Subcutaneous adipose tissue (tissue), 4 donors: ENCODE results near the gene WWOX. TPM values are rescaled to one million over a fixed set of nuclear protein-coding genes. Genes with fewer than 3 reads are reported as not detected.

Experiments
- total RNA-seq, 4 donors: library from RNA; depleted of rRNA; stranded (reverse); fragments of >200 nt; gene quantifications; one replicate each; pipeline ENCODE4 v1.1.0, GENCODE V29; 2016
- TF ChIP-seq, protein P1 (sequence below): fragments of 450-650 bp; IDR thresholded peaks from one replicate; pipeline ENCODE4 v1.5.1; 2016; ENCODE audit warnings: low read depth, mild to moderate bottlenecking, control low read depth, antibody characterized with exemption, moderate library complexity

The WWOX gene
- total RNA-seq, 4 donors from 2014 or later: 31.4 to 67.8 (median 46.0) TPM

DNA sequence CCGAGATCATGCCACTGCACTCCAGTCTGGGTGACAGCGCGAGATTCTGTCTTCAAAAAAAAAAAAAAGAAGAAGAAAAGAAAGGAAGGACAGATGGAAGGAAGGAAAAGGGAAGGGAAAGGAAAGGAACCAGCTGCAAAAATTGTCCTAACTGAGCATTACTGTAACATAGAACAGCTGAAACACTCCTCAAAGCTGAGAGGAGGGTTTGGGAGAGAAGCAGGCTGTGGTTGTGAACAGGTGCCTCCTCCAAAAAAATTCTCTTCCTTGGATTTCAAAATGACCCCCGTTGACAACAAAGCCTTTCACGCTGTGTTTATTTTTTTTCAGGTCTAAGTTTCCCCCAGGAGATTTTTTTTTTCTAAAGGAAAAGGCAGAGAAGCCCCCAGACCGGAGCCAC, 541.4 kb downstream of the WWOX start:
- TF ChIP-seq, protein P1, sequence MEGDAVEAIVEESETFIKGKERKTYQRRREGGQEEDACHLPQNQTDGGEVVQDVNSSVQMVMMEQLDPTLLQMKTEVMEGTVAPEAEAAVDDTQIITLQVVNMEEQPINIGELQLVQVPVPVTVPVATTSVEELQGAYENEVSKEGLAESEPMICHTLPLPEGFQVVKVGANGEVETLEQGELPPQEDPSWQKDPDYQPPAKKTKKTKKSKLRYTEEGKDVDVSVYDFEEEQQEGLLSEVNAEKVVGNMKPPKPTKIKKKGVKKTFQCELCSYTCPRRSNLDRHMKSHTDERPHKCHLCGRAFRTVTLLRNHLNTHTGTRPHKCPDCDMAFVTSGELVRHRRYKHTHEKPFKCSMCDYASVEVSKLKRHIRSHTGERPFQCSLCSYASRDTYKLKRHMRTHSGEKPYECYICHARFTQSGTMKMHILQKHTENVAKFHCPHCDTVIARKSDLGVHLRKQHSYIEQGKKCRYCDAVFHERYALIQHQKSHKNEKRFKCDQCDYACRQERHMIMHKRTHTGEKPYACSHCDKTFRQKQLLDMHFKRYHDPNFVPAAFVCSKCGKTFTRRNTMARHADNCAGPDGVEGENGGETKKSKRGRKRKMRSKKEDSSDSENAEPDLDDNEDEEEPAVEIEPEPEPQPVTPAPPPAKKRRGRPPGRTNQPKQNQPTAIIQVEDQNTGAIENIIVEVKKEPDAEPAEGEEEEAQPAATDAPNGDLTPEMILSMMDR: no peak

DNA sequence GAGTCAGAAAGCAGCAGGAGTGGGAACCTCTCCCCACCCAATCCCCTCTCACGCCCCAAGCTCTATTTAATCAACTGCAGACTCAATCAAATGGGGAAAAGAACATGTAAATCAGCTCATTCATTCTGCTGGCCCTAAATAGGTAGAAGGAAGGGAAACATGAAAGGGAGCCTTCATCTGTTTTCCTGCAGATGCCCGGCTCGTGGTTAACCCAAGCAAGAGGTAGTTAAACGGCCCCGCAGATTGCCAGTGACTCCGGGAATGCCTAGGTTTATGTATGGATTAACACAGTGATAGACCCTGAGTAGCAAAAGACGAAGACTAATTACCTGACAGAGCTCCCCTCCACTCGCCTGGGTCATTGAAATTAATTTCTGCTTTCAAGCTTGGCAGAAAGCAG, 542.0 kb downstream of the WWOX start:
- TF ChIP-seq, protein P1: no peak

DNA sequence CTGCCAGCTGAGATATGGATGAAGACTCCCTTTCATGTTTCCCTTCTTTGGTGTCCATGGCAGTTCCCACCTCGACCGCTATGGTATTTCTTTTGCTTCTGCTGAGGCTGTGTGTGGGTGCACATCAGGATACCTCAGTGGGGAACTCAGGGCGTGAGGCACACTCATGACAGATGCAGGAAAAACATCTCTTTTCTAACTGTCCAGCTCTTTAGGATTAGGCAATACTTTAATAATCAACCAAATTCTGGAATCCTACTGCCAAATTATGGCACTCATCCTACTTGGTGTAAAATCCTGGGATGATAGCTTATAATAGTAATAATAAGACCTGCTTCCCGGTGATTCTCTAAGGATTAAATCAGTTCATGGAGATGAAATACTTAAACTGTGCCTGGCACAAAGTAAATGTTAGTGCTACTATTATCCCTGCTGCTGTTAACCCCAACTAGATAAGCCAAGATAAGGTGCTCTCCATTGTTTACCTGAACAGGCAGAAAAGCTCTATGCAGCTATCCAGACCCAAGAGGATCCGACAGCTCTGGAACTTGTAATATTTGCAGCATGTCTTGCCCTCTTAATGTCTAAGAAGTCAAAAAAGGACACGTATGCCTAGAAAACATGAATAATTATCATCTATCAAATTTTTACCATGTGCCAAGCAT, 543.3 kb downstream of the WWOX start:
- TF ChIP-seq, protein P1: no peak

DNA sequence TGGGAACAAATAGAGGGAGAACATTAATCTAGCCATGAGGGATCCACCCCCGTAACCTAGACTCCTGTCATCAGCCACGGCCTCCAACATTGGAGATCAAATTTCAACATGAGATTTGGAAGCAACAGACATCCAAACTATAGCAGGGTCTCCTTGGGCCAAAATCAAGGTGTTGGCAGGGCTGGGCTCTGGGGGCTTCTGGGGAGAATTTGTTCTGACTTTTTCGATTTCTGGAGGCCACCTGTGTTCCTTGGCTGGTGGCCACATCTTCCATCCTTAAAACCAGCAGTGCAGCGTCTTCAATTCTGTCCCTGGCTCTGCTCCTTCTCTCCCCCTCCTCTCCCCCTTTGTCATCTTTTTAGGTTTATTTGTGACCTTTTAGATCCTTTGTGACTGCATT, 546.2 kb downstream of the WWOX start:
- TF ChIP-seq, protein P1: no peak

DNA sequence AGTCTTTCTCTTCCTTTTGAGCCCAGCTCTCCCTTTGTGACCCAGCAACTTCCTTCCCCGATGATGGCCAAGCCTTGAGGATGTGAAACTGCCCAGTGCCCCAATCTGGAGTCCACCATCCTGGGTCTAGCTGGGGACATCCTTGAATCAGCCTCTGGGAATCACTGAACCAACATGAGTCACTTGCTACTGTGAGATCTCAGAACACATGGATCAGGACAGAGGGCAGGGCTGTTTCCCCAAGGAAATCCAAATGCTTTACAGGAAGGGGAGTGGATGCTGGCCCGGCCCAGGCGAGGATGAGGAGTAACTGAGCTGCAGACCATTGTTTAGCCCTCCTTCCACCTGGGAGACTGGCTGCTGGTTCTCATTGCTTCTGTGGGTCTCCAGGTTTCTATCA, 547.6 kb downstream of the WWOX start:
- TF ChIP-seq, protein P1: no peak

DNA sequence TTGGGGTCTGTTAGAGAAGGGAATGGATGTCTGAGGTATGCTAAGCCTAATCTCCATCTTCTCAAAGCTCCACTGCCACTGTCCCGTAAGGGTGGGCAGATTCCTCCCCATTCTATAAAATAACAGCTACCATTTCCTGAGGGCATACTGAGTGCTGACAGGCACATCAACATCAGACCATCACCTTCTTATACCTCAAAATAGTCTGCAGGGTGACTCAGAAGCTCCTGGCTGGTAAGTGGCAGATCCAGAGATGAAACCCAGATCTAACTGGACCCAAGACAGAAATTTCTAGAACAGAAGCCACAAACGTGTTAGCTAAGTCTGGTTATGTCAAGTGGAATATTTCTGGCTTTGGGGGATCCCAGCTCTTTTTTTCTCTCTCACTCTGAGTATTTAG, 548.0 kb downstream of the WWOX start:
- TF ChIP-seq, protein P1: no peak

DNA sequence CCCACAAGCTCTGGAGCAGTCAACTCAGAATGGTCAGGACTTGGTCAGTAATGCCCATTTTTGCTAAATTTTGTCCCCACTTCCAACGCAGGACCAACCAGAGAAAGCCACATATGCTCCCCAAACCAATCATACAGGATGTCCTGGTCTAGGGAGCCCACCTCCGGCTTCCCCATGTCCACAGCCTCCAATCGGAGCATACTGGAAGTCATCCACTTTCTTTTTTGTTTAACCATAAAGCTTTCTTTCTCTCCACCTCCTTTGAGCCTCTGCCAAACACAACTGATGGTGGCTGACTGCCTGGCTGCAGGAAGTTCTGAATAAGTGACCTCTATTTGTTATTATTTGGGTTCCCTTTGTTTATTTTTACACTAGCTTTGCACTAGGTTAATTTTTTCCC, 549.1 kb downstream of the WWOX start:
- TF ChIP-seq, protein P1: no peak
